ENCODE results near the gene SIPA1L3.
A peak's percentile ranks its signal among the peaks of the same experiment; 100 is the strongest.

DNA sequence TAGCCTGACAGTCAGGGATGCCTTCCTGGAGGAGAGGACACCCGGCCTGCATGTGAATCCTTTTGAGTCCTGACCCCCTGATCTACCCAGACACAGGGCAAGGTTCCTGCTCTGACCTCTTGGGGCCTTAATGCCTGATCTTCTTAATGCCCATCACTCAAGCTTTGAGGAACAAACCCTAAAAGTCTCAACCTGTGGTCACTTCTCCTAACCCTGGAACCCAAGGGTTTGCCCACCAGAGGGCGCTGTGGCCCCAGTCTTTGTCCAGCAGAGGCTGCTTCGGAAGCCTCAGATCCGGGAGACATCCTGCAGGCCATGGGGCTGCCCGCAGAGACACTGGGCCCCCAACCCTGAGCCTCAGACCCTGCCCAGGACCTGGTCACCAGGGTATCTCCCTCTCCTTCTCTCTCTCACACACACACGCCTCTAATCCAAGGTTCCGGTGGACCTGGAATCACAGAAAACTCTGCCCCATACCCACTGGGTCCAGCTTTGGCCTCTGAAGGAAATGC, 326.8 kb downstream of the SIPA1L3 start:
- TF ChIP-seq, protein P1, sequence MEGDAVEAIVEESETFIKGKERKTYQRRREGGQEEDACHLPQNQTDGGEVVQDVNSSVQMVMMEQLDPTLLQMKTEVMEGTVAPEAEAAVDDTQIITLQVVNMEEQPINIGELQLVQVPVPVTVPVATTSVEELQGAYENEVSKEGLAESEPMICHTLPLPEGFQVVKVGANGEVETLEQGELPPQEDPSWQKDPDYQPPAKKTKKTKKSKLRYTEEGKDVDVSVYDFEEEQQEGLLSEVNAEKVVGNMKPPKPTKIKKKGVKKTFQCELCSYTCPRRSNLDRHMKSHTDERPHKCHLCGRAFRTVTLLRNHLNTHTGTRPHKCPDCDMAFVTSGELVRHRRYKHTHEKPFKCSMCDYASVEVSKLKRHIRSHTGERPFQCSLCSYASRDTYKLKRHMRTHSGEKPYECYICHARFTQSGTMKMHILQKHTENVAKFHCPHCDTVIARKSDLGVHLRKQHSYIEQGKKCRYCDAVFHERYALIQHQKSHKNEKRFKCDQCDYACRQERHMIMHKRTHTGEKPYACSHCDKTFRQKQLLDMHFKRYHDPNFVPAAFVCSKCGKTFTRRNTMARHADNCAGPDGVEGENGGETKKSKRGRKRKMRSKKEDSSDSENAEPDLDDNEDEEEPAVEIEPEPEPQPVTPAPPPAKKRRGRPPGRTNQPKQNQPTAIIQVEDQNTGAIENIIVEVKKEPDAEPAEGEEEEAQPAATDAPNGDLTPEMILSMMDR (IDR thresholded peaks at IDR 0.05), result peak; percentile 52 to 86 (median 79)
- TF ChIP-seq POLR2A (IDR thresholded peaks at IDR 0.05), result no peak
